K562 (cell line): ENCODE measurements around the gene SLC35E1. TPM values are rescaled to one million over a fixed set of nuclear protein-coding genes. Genes with fewer than 3 reads are reported as not detected.

Experiments used
- ARID4B ChIP-seq: sonication (generic); formaldehyde crosslinking; IDR thresholded peaks from 2 replicates; pipeline ENCODE4 v1.8.0; 2022; ENCODE audit warnings: mild to moderate bottlenecking, missing genetic modification reagents
- BHLHE40 ChIP-seq: IDR thresholded peaks from 2 replicates; pipeline ENCODE4 v1.6.1; 2011; ENCODE audit warnings: low read length, improper control_type of control experiment
- MAFK ChIP-seq: IDR thresholded peaks from 2 replicates; pipeline ENCODE4 v1.6.1; 2011; ENCODE audit warnings: low read length, improper control_type of control experiment
- MEF2A ChIP-seq: IDR thresholded peaks from 2 replicates; pipeline ENCODE4 v1.6.1; 2011; ENCODE audit warnings: low read depth, mild to moderate bottlenecking, low read length, moderate library complexity; ENCODE audit not compliant: control insufficient read depth
- NR2F6 ChIP-seq: fragments of 450-650 bp; formaldehyde crosslinking; IDR thresholded peaks from 2 replicates; pipeline ENCODE4 v1.4.0; 2020; ENCODE audit warnings: mild to moderate bottlenecking
- SMAD2 ChIP-seq: fragments of 150-350 bp; IDR thresholded peaks from 2 replicates; pipeline ENCODE4 v1.6.1; 2014; ENCODE audit warnings: low read depth, mild to moderate bottlenecking, low read length
- SMARCA4 ChIP-seq: fragments of 450-650 bp; IDR thresholded peaks from 2 replicates; pipeline ENCODE4 v1.6.1; 2016
- THRB ChIP-seq: fragments of 450-650 bp; formaldehyde crosslinking; conservative IDR thresholded peaks from 2 replicates; pipeline ENCODE4 v1.4.0; 2022; ENCODE audit warnings: mild to moderate bottlenecking, missing genetic modification characterization
- ZBTB11 ChIP-seq, 3 experiments: fragments of 200-800 bp in 1 of 3; fragments of 250-450 bp in 1 of 3; fragments of 450-650 bp in 1 of 3; sonication (Bioruptor Pico) in 1 of 3; sonication (Bioruptor generic) in 1 of 3; formaldehyde crosslinking in 1 of 3; IDR thresholded peaks; 2 replicates each; pipeline versions ENCODE4 v1.6.1 to v1.8.0; 2016 to 2022; ENCODE audit warnings: mild to moderate bottlenecking in 2 of 3, missing genetic modification characterization in 2 of 3, missing compliant biosample characterization in 1 of 3, moderate library complexity in 1 of 3
- ZFP30 ChIP-seq: fragments of 250-450 bp; sonication (Bioruptor Pico); IDR thresholded peaks from 2 replicates; pipeline ENCODE4 v1.8.0; 2022; ENCODE audit warnings: moderate library complexity, mild to moderate bottlenecking, inconsistent platforms, borderline replicate concordance
- ZNF174 ChIP-seq: fragments of 250-450 bp; sonication (Bioruptor Pico); IDR thresholded peaks from 2 replicates; pipeline ENCODE4 v1.4.0; 2020; ENCODE audit warnings: mild to moderate bottlenecking
- ZNF449 ChIP-seq: fragments of 250-450 bp; sonication (Bioruptor Pico); IDR thresholded peaks from 2 replicates; pipeline ENCODE4 v1.8.0; 2022; ENCODE audit warnings: moderate library complexity, mild to moderate bottlenecking, inconsistent platforms
- polyA plus RNA-seq, 8 experiments: library from polyadenylated mRNA; depleted of rRNA in 4 of 8; stranded (reverse) in 5 of 8; unstranded in 3 of 8; fragments of >200 nt; fragmentation: Nextera tagmentation in 2 of 8; fragmentation: Illumina TruSeq in 1 of 8; extraction: Ambion mirVana in 2 of 8; extraction: Trizol in 1 of 8; gene quantifications; 2 replicates each; pipeline versions ENCODE4 v1.2.1 to v1.2.3, GENCODE V29; 2011 to 2014; ENCODE audit warnings: inconsistent platforms in 1 of 8, missing spikeins in 1 of 8
- total RNA-seq, 7 experiments: library from RNA; depleted of rRNA in 6 of 7; stranded (reverse); fragments of >200 nt in 6 of 7; fragmentation: Illumina TruSeq in 2 of 7; extraction: Trizol in 2 of 7; gene quantifications; 2 replicates each; pipeline versions ENCODE4 v1.2.1 to v1.2.3, GENCODE V29; 2011 to 2021; ENCODE audit warnings: low replicate concordance in 1 of 7

The SLC35E1 gene
- total and polyA plus RNA-seq, 9 of the 15 experiments (the other 6 are each of a cell fraction or from before 2014, with no cell fraction given), result 15.0 to 40.1 (median 25.7) TPM

GRCh38 chr19:16542045-16542909 is 29.9 kb downstream of the SLC35E1 start, which contains the start of gene CHERP (continued):
- TF ChIP-seq ARID4B (CRISPR knock-in tag) (peak; percentile 85), SMAD2 (no peak), ZNF449 (CRISPR knock-in tag) (no peak), SMARCA4 (no peak), ZBTB11 (CRISPR knock-in tag; IDR thresholded peaks at IDR 0.05) (peak in 2 of 3 experiments; percentile 17 to 70; a peak in 3 of 6 replicates), NR2F6 (CRISPR knock-in tag) (no peak), MEF2A (no peak), THRB (CRISPR knock-in tag) (no peak), ZFP30 (CRISPR knock-in tag) (no peak), ZNF174 (CRISPR knock-in tag) (no peak), BHLHE40 (no peak), MAFK (no peak)
